UCSD-AML1 (cell line): ENCODE data around the gene CDH23.

Source experiments
- DNase-seq: peaks from one replicate; lab custom pipeline; 2025; ENCODE audit not compliant: unreplicated experiment; lab: John Stamatoyannopoulos, UW

Gene CDH23

DNA sequence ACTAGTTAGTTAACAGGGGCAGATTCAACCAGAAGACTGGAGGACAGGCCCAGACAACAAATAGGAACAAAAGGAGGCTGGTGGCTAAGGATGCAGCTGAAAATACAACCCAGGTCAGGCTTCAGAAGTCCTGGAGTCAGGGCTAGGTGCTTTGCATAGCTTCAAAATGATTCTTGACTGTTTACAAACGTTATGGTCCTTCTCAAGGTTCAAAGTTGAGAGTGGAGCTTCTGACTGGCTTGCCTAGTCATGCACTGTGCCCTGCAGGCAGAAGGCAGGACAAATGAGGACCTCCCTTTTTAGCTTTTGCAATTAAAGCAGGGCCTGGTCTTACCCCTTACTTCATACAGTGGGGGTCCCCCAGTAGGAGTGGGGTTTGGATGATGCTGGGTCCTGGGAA lies 4.4 kb upstream of the CDH23 start:
- DNase-seq, result no peak

DNA sequence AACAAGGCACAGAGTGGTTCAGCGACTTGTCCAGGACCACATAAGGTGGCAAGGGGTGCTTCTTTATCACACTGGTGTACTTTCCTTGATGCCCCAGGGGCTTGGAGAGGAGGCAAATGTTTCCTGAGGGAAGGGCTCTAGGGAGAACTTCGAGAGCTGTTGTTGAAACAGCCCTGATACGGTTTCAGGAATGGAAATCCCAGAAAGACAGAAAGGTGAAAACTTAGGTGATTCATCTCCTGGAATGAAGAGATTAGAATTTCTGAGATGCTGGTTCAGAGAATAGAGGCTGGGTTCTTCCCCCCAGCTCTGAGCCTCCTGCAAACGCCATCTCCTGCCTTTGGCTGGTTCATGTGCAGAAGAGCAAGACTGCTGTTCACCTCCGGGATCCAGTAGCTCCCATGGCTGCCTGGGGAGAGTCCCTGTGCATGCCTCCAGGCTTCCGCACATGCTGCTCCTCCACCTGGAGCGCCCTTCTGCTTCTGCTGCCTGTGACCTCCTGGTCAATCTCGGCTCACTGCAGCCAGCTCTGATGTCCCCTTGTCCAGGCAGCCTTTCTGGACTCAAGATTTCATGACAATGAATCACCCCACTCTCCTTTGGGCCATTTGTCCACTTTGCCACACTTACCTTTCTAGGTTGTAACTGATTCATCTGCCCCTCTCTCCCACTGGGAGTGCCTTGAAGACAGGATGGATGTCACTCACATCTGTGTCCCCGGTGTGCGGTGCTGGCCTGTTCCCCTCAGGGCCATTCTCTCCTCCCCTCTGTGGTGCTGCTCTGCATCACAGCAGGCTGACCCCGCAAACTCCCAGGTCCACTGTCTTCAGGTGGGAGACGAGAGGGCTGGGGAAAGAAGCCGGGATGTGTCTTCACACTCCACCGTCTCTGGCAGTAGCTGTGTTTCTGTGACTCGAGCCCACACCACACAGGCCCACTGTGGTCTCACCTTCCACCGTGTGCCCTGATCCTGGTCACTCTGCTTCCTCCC lies 3.6 kb upstream of the CDH23 start:
- no peak for DNase-seq

DNA sequence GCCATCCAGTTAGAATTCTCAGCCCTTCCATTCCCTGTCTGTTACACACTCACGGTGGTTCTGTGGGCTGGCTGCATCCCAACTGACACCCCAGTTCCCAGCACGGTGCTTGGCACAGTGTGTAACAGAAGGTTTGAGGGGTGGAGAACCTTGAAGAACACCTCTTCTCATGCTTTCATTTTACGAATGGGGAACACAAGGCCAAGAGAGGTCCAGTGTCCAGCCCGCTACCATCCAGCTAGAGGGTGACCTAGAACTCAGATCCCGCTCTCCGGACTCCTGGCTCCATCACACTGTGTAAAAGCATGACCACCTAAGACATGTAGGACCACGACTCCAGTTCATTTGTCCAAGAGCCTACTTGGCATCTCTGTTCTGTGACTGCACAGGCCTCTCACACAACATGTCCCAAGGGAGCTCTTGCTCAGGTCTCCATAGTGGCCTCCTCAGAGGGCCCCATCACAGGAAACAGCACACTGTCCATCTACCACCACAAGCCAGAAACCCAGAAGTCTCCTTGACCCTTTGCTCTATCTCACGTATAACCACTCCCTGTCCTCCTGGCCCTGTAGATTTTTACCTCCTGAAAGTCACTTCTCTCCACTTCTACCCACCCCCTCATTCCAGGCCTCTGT lies 2.8 kb upstream of the CDH23 start:
- DNase-seq, result no peak

DNA sequence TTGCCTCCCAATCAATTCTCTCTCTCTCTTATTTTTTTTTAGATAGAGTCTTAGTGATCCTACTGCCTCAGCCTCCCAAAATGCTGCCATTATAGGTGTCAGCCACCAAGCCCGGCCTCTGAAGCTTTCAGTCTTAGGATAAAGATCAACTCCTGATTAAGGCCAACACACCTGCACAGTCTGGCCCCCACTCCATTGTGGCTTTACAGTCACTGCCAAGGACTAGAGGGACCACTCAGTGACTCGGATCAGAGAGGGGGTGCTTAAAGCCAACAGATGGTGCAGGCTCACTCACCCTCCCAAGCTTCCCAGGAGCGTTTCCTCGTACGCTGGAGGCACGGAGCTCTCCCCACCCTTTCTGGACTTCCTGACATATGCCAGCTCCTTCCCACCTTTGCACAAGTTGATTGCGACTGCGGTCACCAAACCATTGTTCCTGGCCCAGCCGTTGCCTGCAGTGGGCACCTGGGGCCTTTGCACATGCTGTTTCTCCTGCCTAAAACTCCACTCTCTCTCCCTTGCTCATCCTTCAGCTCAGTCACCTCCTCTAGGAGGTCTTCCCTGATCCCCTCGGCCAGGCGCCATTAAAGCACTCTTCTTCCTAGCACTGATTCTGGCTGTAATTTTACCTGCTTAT lies 1.7 kb upstream of the CDH23 start:
- no peak for DNase-seq

DNA sequence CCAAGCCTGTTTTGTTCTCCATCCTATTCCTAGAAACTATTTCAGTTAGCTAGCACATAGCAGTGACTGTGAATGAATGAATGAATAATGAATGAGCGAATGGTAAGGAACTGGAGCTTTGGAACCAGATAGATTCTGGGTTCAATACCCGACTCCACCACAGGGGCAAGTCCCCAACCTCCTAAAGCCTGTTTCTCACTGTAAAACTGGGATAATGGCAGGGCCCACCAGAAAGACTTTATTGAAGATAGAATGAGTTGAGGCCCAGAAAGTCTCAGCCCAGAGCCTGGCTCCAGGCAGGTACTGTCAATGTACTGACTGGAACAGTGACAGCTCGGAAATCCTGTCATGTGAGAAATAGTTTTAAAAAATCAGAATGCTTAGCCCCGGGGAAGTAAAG lies 1.1 kb upstream of the CDH23 start:
- no peak for DNase-seq

DNA sequence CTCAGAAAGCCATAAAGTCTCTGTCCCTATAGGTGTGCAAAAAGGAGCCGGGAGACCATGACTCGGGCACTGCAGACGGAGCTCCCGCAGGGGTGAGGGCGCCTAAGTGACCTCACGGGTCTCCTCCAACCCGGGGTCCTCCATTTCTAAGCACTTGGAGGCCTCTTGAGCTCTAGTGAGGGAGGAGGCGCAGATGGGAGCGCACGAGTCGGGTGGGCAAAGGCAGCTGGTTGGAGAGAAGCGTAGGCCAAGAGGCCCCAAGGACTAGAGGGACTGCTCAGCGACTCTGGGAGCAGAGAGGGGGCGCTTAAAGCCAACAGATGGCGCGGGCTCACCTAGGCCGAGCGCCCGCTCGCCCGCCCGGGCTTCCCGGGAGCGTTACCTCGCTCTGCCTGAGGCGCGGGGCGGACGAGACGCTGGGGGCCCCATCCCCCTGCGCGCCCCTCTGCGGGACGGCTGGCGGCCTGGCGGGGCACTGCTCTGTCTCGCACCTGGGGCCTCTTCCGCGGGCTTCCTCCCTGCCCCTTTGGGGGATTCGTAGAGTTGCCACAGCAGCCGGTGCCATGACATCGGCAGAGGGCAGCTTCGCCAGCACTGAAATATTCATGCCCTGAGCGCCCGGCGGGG lies 523 bp upstream of the CDH23 start:
- DNase-seq, result peak; percentile 75

DNA sequence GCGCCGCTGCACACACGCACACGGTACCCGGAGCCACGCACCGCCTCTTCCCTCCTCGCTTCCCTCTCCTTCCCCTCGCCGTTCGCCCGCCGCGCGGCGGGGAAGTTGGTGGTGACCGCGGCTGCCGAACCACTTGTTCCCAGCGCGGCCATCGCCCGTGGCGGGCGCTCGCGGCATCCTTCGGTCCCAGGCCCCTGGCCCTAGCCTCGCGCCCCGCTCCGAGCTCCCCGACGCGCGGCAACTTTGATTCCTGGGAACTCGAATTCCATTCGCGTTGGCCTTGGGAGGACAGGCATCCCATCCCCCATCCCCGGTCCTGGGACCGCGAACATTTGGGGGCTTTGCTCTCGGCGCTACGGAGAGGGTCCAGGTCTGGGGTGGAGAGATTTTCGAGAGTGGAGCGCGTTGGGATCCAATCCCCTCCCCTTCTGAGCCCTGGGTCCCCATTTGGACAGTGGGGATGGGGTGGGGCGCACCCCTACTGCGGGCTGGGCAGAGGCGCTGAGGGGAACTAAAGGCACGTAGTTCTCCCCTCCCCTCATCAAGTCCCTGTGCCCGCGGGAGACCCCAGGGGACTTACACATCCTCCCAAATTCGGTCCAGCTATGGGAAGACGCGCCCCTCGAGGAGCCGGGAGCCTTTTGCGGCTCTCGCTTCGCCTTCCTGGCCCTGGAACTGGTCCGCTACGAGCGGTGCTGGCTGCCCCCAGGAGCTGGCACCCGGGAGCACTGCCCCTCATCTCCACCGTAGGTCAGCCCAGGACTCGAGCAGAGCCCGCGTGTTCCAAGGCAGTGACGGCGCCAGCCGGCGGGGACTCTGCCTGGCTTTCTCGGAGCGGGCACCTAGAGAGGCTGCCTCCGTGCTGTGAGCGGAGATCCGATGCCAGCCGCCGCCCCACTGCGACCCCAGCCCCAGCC lies 834 bp downstream of the CDH23 start:
- DNase-seq, result no peak

DNA sequence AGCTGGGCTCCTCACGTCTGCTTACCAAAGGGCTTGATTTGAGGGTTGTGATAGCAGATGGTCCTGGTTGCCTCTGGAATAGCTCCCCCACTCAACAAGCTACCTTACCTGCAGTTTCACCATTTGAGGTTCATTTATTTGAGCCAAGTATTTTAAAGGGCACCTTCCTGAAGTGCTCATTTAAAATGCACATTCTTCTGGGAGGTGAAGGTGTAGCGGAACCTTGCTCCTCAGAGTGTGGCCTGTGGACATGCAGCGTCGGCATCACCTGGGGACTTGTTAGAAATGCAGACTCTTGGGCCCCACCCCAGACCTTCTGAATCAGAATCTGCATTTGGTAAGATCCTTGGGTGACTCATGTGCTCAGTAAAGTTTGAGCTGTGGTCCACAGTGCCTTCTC lies 2.3 kb downstream of the CDH23 start:
- no peak for DNase-seq

DNA sequence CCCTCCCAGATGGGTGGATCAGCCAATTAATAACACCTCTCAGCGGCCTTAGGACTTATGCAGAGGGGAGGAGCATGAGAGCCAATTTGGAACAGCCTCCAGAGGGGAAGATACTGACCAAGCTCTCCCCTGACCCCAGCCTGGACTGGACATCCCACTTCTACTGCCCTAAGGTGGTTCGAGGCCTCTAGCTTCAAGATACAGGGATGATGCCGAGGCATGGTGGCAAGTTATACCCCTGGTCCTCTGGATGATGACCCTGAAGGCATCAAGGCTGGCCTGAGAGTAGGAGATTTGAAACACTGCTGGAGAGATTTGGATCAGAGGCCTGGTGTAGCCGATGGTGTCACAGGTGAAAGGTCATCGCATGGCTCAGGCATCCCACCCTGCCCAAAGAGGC lies 3.2 kb downstream of the CDH23 start:
- no peak for DNase-seq

DNA sequence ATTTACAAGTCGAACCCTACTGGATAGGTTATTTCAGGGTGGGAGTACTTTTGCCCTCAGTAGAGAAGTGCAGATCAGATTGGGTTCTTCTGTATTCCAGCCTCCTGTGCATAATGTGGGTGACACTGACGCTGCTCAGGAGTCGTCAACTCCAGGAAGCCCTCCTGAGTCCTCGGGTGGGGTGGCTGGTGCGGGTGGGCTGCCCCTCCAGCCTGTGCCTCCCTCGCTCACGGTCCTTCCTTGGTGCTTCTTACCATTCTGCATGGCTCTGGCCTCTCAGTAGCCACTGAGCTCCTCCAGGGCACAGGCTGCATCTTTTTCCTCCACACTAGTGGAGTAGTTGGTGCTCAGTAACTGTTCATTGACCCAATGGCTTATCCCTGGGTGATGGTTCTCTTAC lies 4.3 kb downstream of the CDH23 start:
- DNase-seq, result no peak

DNA sequence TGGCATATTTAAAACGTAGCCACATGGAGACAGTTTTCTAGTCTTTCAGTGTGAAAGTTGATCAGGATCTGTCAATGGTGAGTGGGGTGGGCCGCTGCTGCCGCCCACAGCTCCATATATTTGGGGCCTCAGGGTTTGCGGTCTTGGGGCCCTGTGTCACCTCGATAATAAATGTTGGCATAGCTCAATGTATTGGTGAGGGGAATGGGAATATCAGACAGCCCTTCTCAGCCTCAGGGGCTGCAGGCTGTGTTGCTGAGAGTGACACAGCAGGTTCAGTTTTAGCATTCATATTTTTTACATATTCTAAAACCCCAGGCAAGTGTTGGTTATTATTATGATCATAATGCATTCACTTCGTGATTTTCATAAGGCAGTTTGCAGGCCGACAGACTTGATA lies 5.3 kb downstream of the CDH23 start:
- DNase-seq, result no peak

DNA sequence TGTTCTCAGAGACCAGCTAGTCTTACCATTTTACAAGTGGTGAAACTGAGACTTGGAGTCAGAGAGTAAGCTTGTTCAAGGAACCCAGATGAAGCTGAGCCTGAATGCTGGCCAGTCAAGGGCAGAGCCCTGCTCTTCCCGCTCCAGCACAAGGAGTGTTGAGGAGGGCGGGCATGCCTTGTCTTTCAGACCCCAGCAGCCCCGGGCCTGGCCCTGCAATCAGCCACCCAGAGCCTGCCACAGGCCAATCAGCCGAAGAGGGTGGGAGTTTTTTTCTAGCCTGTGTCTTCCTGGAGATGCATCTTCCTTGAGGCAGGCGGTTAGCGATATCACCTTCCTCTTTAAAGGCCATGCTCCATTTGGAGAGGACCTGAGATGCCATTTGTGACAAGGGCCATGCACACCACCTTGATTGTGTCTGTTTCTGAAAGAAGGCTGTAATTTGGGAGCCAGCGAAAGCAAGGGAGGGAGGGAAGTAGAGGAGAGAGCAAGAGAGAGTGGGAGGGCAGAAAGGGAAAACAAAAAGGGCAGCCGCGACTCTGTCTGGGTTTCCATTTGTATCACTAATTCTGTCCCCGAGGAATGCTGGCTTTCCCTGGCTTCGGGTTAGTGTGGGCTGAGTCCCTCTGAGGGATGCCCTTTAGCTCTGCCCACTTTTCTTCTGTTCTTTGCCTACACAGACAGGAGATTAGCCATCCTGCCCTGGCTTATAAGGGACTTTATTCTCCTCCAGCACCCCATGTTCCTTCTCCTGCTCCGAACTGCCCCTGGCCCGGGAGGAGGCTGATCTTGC lies 8.0 kb downstream of the CDH23 start:
- DNase-seq, result no peak

DNA sequence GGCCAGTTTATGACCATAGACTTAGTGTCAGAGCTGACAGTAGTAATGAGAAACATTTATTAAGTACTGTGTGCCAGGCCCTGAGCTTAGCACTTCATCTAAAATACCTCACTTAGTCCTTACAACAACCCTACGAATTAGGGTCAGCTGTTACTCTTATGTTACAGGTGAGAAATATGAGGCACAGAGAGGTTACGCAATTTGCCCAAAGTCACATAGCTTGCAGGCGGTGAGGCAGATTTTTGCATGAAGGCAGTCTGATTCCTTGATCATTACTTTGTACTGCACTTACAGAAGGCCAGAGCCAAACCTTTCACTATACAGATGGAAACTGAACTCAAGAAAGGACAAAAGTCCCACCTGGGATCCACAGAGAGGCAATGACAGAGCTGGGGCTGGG lies 10.2 kb downstream of the CDH23 start:
- DNase-seq, result no peak

DNA sequence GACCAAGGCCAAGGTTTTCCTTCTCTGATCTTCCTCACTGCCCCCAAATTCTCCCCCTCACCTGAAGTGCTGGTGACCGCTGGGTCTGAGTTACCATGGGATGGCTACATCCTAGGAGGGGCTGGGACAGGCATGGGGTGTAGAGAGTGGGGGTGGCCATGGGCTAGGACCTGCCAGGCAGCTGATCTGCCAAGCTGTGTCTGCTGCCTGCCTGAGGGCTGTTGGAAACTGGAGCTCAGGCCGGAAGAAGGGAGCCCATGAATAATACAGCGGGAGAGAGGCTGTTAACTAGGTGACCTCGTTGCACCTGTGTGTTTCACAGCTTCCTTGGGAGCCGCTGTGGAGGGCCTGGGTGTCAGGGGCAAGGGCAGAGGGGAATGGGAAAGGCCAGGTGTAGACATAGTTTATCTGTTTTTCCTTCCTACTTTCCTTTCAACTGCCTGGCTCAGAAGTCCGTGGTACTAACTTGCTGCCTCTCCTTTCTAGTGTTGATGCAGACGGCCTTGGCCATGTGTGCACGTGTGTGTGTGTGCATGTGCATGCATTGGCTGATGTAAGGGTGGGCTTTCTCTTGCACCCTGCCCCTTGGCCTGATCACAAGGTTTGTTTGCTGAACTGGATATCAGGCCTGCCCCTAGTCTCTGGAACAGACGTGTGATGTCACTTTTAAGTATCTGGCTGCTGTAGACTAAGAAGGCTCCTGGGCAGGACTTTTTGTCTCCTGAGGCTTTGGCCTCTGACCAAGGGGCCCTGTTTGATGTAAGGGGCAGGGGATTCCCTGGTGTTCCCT lies 11.9 kb downstream of the CDH23 start:
- no peak for DNase-seq

DNA sequence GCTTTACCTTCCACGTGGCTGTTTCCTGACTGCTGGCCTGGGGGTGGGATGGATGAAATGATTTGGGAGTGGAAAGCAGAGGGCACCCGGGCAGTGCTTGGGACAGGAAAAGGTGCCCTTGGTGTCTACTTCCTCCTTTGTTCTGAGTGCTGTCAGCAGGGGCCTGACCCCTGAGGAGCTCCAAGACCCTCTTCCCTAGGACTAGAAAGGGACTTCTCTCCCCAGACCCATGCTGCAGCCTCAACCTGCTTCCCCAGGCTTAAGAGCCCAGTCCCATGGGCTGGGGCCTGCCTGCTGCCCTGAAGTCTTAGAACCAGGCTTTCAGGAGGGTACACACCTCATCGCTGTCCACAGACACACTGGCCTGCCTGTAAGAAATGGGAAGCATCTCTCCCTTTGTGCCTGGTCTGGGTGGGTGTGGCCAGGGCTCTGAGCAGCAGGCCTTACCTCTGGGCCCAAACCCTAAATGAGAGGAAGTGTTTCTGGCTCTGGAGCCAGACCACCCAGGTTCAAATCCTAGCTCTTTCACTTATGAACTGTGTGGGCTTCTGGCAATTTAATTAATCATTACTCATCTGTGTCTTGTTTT lies 12.9 kb downstream of the CDH23 start:
- DNase-seq, result no peak

DNA sequence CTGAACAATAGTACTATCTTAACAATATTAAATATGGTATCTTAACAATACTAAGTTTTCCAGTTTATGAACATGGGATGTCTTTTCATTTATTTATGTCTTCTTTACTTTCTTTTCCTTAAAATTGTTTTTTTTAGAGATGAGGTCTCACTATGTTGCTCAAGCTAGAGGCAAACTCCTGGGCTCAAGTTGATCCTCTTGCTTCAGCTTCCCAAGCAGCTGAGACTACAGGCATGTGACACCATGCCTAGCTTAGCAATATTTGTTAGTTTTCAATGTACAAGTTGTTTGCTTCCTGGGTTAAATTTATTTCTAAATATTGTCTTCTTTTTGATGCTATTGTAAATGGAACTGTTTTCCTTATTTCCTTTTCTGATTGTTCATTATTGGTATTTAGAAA lies 16.9 kb downstream of the CDH23 start:
- no peak for DNase-seq

DNA sequence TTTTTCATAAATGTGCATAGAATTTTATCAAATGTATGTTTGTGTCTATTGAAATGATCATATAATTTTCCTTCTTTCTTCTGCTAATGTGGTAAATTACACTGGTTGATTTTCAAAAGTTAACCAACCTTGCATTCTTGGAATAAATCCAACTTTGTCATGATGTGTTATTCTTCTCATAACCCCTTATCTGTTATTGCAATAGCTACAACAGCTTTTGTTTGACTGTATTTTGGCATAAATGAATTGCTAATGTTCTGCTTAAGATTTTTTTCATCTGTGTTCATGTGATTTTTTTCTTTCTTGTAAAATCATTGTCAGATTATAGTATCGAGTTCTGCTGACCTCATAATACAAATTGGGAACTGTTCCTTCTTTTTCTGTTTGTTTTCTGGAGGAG lies 17.6 kb downstream of the CDH23 start:
- no peak for DNase-seq

DNA sequence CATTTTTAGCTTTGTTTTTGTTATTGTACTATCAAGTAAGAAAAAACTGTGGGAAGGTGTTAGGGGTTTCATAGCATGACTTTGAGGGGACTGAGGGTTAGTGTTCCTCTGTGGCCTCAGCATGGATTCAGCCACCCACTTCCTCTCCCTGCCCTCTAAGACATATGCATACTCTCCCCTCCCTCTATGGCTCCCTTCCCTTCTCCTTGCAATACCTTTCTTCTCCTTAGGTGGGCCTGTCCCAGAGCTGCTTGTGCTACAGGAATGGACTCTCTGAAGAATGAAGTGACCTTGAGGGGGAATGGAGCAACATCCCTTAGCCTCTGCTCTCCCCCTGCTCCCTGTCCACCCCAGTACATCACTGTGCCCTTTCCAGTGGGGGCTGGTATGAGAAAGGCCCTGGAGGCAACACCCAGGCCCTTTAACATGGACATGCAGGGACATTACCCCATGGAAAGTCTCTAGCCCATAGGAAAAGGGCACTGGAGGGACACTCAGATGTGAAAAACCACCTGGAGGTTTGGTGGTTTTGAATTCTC lies 22.4 kb downstream of the CDH23 start:
- DNase-seq, result no peak
